ENCODE results near the gene FHIP1B.

DNA sequence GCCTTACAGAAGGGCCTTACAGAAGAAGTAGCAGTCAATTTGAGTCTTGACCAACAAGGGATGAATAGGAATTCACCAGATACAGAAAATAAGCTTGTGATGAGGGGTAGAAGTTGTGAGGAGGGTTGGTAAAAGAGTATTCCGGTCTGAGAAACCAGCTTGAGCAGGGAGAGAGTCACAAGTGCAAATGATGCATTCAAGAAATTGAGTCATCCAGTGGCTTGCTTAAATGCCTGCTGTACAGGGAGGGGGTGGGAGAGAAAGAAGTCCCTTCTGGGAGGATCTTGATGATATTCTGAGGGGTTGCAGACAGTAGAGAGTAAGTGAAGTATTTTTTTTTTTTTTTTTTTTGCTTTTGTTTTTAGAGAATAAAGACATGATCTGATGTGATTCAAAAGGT lies 34.4 kb upstream of the FHIP1B start:
- TF ChIP-seq, protein P1, sequence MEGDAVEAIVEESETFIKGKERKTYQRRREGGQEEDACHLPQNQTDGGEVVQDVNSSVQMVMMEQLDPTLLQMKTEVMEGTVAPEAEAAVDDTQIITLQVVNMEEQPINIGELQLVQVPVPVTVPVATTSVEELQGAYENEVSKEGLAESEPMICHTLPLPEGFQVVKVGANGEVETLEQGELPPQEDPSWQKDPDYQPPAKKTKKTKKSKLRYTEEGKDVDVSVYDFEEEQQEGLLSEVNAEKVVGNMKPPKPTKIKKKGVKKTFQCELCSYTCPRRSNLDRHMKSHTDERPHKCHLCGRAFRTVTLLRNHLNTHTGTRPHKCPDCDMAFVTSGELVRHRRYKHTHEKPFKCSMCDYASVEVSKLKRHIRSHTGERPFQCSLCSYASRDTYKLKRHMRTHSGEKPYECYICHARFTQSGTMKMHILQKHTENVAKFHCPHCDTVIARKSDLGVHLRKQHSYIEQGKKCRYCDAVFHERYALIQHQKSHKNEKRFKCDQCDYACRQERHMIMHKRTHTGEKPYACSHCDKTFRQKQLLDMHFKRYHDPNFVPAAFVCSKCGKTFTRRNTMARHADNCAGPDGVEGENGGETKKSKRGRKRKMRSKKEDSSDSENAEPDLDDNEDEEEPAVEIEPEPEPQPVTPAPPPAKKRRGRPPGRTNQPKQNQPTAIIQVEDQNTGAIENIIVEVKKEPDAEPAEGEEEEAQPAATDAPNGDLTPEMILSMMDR (IDR thresholded peaks at IDR 0.05; ENCODE audit: low read depth, low read length, poor library complexity, severe bottlenecking): no peak
- no peak for TF ChIP-seq EZH2phosphoT487 (IDR thresholded peaks at IDR 0.05; ENCODE audit: borderline replicate concordance, low read length)
